ENCODE results near the gene PIF1. TPM values are rescaled to one million over a fixed set of nuclear protein-coding genes. Genes with fewer than 3 reads are reported as not detected.
A peak's percentile ranks its signal among the peaks of the same experiment; 100 is the strongest.

The PIF1 gene
- total RNA-seq, 1 experiment from 2014 or later: 74.4 TPM

DNA sequence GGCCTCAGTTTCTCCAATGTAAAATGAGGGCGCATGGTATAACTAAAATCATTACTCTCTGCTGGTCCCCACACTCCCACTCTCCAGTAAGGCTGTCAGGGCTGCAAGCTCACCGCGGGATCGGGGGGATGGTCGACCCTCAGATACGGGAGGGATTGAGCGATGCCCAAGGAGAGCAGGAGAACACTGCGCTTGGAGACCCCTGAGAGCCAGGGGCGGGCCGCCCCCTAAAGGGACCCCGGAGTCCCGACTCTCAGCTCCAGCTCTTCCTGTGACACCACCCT lies 15.6 kb upstream of the PIF1 start:
- peak overlapping the region; percentile 18 for H3K9ac ChIP-seq (ENCODE audit: extremely low read depth, insufficient read length, low read length)
- Mint-ChIP-seq H3K9me3 (no peaks in the 10 kb centered on the region), H3K27ac (peak overlapping the region; percentile 74 to 89 (median 87); a peak in 6 of 7 replicates), H3K27me3 (ENCODE audit: low read depth) (no peaks in the 10 kb centered on the region; the same call in 1 of the 2 replicates), H3K4me3 (peak overlapping the region; percentile 86 to 90), H3K36me3 (ENCODE audit: insufficient read depth in 1 of 3, low read depth in 3 of 3) (peaks cover 3 to 9% (median 5%) of the 10 kb centered on the region in 3 experiments; a peak in 6 of 7 replicates), H3K4me1 (peaks cover 55 to 59% of the 10 kb centered on the region in 2 experiments)
- no peak overlapping the region for H2BK120ac ChIP-seq (ENCODE audit: low read depth, low read length, poor library complexity, severe bottlenecking)
- peaks cover 16% of the 10 kb centered on the region for H3K23me2 ChIP-seq (ENCODE audit: insufficient read length, low read depth, low read length, poor library complexity, severe bottlenecking)
- DNase-seq: no peak
- H4K20me1 ChIP-seq (ENCODE audit: control insufficient read depth, insufficient read depth, insufficient read length): peaks cover 4% of the 10 kb centered on the region
- no peak overlapping the region for H4K8ac ChIP-seq (replicated peaks; ENCODE audit: insufficient read length, low read depth, low read length)
- H2BK20ac ChIP-seq (ENCODE audit: low read depth, low read length, poor library complexity, severe bottlenecking): no peak overlapping the region
- no CpG with 5 or more reads among the region's 12 CpGs for WGBS (ENCODE audit: extremely low coverage, insufficient read length, low lambda C conversion rate)
- H3K4me1 ChIP-seq (ENCODE audit: insufficient read depth, low read length): no peaks in the 10 kb centered on the region; the same call in 1 of the 2 replicates
- peaks cover 24% of the 10 kb centered on the region; the same call in 1 of the 2 replicates for H3K79me2 ChIP-seq (ENCODE audit: insufficient read depth, low read length)
- H2AFZ ChIP-seq (ENCODE audit: low read length): no peak overlapping the region
- no peak overlapping the region for H3K4ac ChIP-seq (ENCODE audit: low read depth, low read length)
- H3K18ac ChIP-seq (ENCODE audit: insufficient read length, low read depth, low read length): no peak overlapping the region
- no peak overlapping the region for H2BK5ac ChIP-seq (ENCODE audit: insufficient read length, low read length)
- no peak overlapping the region for H2AK5ac ChIP-seq (ENCODE audit: insufficient read length, low read length)
- H3K27ac ChIP-seq (ENCODE audit: insufficient read length, low read depth, low read length): no peak overlapping the region
- H3K23ac ChIP-seq (ENCODE audit: insufficient read length, low read depth, low read length): no peak overlapping the region
- no peaks in the 10 kb centered on the region for H3K9me3 ChIP-seq (ENCODE audit: control insufficient read depth, low read depth, low read length)
- TF ChIP-seq, protein P1, sequence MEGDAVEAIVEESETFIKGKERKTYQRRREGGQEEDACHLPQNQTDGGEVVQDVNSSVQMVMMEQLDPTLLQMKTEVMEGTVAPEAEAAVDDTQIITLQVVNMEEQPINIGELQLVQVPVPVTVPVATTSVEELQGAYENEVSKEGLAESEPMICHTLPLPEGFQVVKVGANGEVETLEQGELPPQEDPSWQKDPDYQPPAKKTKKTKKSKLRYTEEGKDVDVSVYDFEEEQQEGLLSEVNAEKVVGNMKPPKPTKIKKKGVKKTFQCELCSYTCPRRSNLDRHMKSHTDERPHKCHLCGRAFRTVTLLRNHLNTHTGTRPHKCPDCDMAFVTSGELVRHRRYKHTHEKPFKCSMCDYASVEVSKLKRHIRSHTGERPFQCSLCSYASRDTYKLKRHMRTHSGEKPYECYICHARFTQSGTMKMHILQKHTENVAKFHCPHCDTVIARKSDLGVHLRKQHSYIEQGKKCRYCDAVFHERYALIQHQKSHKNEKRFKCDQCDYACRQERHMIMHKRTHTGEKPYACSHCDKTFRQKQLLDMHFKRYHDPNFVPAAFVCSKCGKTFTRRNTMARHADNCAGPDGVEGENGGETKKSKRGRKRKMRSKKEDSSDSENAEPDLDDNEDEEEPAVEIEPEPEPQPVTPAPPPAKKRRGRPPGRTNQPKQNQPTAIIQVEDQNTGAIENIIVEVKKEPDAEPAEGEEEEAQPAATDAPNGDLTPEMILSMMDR (conservative IDR thresholded peaks at IDR 0.05): no peak
- H2BK12ac ChIP-seq (ENCODE audit: insufficient read length, low read depth, low read length): no peak overlapping the region
- no peak overlapping the region for H4K5ac ChIP-seq (ENCODE audit: insufficient read length, low read depth, low read length)
- no peak overlapping the region for H4K91ac ChIP-seq (ENCODE audit: insufficient read length, low read depth, low read length)
- no peak overlapping the region for H3K56ac ChIP-seq (ENCODE audit: insufficient read length, low read depth, low read length)
- peaks cover 10% of the 10 kb centered on the region for H3K79me1 ChIP-seq (ENCODE audit: insufficient read depth, low read depth, low read length, poor library complexity, severe bottlenecking)
- 0 out of 2 replicates have a peak, but pooled peaks cover 2% of the 10 kb centered on the region for H3K27me3 ChIP-seq (ENCODE audit: insufficient read depth, low read length)
- no peak overlapping the region for H3K14ac ChIP-seq (ENCODE audit: insufficient read depth, low read length)
- H3T11ph ChIP-seq (ENCODE audit: low read length): no peak overlapping the region
- peak overlapping the region; percentile 66 for H3K4me2 ChIP-seq (ENCODE audit: insufficient read depth, insufficient read length, low read length)
- H2BK15ac ChIP-seq (ENCODE audit: low read depth, low read length): no peak overlapping the region

All from H9 (cell line).